HG03521 (cell line): ENCODE data around the gene PRKAR1A.
A peak's percentile ranks its signal among the peaks of the same experiment; 100 is the strongest.
"Not testable (repeated sequence)": the region's sequence is repeated elsewhere in the genome, so short reads cannot be mapped to it uniquely, and the experiment has no call there.

Experiments used
- ATAC-seq: cut with Tn5 transposase; IDR thresholded peaks from one replicate; pipeline ENCODE4 v1.9.1; 2021; ENCODE audit warnings: mild to moderate bottlenecking, moderate library complexity; ENCODE audit not compliant: unreplicated experiment

The PRKAR1A gene

DNA sequence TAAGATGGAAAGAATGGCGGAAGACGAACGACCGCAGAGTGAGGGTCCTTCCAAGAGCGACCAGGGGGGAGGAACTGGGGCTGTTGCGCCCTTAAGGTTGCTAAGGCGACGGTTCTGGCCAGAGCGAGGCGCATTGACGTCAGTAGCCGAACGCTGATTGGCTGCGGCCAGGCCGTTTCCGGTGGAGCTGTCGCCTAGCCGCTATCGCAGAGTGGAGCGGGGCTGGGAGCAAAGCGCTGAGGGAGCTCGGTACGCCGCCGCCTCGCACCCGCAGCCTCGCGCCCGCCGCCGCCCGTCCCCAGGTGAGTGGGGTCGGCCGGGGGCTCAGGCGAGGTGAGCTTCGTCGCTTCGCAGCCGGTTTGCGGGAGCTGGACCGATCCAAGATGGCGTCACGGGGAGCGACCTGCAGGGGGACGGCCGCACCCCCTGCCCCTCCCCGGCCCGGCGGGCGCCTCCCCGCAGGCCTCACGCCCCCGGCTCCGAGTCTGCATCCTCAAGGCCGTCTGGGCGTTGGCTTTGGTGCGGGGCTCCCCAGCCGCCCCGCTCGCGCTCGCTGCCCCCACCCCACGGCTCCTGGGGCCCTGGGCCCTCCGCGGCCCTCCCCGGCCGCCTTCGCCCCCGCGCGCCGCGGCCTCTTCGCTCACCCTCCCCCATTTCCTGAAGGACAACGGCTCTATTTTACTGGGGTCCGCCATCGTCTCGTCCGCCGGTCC, at the start of gene PRKAR1A:
PRKAR1A (plus strand) TSS at position 184 of the 713 bp plus-strand sequence. CDS start 2,970 bp downstream, outside the sequence.
- peak; percentile 88 for ATAC-seq

DNA sequence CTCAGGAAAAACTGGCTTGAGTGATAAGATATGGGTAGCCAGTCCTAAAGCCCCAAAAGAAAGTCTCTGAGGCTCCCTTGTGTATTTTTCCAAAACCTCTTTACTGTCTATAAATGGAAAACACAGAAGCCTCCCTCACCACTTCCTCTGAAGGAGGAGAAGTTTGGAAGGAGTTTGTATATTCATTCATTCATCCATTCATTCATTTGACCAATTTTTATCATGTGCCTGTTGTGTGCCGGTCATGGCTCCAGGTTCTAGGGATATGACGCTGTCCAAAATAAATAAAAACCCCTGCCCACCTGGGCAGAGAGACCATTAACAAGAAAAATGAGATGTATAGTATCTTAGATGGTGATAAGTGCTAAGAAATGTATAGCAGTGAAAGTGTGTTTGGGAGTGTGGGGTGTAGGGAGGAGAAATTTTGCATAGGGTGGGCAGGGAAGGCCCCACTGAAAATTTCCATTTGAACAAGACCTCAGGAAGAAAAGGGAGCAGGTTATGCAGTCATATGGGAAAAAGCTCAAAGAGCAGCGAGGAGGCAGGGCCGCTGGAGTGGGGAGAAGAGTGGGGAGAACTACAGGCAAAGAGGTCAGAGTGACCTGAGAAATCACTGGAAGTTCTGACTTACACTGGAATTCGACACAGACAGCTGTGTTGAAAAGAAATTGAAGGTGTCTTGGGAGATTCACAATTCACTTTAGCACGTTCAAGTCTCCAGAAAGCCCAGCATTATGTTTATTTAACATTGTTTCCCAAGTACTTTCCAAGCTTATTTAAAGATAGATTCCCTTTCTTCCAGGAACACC, 48.8 kb upstream of the PRKAR1A start:
- ATAC-seq = no peak

DNA sequence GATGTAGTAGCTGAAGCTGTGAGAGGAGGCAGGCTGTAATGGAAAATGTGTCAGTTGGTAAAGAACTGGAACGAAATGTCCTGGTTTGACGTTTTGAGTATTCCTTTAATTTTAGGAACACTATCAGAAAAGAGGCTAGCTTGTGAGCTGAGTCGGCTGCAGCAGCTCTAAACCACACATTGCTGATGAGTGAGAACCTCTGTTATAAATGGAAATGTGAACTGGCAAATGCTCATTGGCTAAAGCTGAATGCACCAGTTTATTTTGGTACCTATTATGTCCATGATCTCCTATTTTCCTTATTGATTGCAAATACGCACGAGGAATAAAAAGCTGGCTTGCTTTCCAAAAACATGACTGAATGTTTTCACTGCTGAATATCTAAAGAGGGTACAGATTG, 43.9 kb upstream of the PRKAR1A start:
- ATAC-seq = no peak

DNA sequence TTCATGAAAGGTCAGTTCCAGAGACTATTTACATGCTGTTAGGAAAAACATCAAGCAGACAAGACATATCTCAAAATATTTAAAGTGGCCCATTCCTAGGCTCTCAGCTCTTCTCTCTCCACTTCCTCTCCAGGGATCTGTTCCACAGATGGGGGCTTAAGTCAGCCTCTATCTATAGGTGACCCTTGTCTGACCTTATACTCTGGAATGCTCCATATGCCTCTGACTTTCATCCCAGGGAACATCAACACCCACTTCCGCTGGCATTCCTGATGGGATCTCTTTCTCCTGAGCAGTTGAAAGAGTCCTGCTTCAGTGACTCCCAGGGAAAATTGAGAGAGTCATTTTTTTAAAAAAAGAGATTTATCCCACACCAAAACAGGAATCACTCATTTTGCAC, 43.4 kb upstream of the PRKAR1A start:
- ATAC-seq = no peak

DNA sequence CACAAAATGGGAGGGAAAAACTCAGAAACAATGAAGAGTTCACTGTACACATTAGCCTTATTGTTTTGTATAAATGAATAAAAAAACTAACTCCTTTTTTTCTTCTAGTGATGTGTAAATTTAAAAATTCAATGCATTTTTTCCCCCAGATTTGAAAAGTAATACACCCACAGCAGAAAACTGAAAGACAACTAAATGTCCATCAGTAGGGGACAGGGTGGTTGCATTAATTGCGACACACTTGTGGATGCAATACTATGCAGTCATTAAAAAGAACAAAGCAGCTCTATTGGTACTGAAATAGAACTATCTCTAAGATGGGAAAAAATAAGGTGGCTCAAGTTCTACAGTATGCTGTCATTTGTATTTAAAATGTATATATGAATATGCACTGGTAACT, 41.3 kb upstream of the PRKAR1A start:
- ATAC-seq = no peak

DNA sequence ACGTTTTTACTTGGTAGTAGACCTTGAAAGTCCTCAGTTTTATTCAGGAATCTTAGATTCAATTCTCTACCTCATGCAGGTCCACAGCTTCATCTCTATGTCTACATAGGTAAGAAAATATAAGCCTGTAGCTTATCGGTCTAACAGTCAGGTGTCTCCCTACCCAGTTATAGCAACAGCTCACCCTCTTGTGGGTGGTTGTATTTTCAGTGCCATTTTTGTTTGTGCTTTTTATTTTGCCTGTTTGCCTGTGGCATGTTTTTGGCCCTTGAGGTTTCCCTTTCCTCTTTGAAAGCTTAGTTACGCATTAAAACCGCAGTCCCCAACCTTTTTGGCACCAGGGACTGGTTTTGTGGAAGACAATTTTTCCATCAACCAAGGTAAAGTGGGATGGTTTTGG, 31.3 kb upstream of the PRKAR1A start:
- ATAC-seq = no peak

DNA sequence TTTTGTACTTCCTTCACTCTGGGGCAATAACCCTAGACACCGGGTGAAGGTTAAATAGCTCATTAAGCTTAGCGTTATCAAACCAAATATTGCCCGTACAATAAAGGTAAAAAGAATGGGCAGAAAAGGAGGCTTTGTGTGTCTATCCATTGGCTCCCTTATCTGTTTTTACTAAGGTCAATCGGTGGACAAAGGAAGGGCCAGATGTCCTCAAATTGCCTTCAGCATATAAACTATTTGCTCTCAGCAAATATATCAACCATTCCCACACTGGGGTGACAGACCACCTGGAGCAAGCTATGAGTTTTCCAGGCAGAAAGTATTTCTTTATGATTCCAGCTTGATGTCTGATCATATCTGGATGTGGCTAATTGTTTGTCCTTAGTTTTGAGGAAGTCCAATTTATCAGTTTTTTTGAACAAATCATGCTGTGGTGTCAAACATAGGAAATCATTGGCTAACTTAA, 29.6 kb upstream of the PRKAR1A start:
- ATAC-seq = no peak

DNA sequence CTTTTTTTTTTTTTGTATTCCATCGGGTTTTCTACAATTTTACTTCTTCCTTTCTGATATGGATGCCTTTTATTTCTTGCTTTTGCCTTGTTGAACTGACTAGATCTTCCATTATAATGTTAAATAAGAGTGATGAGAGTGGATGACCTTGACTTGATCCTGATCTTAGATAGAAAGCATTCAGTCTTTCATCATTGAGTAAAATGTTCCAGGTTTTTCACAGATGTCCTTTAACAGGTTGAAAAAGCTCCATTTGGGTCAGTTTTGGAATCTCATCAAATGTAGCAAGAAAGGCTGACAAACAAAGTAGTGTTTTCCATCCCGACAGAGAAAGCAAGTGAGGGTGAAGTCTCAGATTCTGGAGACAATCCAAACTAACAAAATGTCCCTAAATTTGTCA, 27.8 kb upstream of the PRKAR1A start:
- no peak for ATAC-seq

DNA sequence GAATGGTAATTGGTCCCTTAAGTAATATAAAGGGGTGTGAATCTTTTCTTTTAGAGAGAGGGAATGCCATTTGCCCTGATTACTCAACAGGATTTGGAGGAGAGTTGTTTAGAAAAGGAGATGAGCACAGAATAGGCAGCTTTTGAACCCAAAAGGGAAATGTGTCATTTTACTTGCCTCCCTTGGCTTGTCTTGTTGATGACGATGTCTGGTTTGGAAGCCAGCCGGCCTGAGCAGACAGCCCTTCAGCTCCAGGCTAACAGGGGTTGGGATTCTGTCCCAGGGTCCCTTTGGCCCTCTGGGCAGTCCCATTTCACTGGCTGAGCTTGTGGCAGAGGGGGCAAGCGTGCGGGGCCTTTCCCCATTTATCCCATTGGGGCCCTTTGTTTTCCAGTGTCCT, 22.3 kb upstream of the PRKAR1A start:
- ATAC-seq = no peak

DNA sequence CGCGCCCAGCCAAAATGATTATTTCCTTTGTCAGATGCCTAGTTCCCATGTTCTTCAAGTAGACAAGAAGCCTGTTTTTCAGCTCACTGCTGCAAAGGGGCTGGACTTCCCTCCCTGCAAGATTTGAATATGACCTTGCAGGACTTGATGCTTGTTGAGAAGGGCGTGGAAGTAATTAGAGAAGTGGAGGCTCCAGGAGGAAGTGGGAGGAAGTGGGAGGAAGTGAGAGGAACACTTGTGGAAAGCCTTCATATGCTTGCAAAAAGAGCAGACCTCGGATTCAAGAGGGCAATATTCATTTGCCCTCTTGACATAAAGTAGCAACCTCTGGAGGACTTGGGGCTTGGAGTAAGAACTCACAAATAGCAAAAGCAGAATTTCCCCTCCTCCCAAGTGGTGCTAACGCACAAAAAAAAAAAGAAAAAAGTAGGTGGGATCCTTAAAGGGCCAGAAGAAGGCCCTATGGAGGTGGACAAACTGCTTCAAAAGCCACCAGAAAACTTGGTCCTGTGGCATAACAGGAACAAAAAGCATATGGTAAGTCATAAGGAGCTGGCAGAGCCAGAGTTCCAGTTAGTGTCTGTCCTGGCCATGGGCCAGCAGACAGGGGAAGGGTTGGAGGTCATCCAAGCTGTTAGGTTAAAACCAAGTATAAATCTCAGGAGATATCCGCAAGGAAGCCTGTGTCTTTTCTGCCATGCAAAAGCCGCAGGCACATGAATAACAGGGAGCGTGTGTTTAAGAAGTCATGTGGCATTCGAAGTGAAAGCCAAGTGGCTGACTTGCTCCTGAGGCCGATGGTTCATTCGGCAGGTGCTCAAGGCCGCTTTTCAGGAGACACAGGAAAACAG, 20.6 kb upstream of the PRKAR1A start:
- ATAC-seq = no peak

DNA sequence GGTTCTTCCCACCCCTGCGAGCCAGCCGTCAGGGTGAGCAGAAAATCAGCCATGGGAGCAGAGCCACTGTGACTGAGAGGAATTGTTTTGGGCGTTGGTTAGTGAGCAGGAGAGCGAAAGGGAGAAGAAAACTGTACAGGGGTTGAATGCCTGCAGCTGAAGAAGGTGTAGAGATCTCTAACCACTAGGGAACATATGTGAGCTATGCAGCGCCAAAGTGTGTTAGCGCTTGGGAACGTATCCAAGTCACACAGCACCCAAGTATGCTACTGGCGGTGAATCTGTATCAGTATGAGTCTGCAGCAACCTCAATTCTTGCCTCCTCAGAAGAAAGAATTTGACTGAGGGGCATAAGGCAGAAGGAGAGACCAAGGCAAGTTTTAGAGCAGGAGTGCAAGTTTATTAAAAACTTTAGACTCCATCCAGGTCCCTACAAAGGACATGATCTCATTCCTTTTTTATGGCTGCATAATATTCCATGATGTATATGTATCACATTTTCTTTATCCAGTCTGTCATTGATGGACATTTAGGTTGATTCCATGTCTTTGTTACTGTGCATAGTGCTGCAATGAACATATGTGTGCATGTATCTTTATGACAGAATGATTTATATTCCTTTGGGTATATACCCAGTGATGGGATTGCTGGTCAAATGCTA, 19.7 kb upstream of the PRKAR1A start:
- ATAC-seq = not testable (repeated sequence)

DNA sequence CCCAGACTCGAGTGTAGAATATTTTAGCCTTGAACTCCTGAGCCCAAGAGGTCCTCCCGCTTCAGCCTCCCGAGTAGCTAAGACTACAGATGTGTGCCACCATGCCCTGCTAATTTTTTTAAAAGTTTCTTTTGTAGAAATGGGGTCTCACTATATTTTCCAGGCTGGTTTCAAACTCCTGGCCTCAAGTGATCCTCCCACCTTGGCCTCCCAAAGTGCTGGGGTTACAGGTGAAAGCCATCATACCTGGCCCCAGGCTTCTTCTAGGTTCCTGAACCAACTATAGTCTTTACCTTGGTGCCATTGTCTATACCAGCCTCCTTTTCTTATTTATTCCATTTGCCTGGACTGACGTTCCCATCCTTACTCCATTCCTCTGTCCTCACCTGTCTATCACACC, 17.1 kb upstream of the PRKAR1A start:
- ATAC-seq = no peak

DNA sequence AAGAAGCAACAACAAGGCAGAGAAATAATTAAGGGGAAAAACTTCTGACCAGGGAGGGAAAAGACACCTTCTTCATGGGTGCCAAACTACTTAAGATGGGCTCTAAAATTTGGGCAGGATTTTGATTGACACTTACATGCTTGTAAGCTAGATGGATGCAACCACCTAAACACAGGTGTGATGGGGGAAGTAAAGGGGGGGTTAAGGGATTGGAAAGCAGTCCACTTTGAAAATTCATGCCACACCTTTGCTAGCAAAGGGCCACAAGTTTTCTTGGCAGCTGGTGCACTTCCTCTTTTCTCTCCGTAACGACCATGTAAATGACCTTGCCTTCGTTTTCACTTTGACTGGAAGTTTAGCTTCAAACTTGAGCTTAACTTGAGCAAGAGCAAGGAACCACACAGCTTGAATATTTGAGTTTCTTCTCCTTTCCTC, 14.3 kb upstream of the PRKAR1A start:
- ATAC-seq = peak; percentile 89

DNA sequence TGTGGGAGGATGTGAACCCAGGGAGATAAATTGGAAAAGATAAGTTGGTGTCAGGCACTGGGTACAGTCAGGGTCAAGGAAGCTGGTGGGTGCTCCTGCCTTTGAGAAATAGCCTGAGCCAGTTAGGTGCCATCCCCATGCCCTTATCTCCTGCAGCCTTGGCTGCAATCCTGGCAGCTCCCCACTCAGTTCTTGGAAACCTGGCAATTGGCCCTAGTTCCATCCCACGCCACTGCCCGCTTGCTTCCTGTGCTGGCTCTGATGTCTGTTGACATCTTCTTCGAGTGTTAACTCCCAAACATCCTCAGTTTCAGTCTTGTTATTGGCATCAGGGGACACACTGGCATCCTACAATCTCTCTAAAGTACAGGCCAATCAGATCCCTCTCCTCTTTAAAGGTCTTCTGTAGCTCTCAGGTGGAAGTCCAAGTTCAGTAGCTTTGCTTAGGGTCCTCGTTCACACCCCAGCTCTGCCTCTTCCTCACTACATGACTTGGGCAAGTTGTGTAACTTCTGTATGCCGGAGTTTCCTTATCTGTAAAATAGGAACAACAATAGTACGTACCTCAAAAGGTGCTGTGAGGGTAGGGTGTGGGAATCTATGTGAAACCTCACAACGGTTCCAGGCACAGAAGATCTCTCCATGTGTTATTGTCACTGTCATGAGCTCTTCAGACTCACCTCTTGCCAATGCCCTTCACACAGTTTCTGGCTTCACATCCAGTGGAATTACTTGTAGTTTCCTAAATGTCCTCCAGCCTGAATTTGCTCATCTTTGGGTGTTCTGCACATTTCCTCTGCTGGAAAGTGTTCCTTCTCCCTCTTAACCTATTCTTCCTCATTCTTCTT, 13.5 kb upstream of the PRKAR1A start:
- ATAC-seq = peak; percentile 10

DNA sequence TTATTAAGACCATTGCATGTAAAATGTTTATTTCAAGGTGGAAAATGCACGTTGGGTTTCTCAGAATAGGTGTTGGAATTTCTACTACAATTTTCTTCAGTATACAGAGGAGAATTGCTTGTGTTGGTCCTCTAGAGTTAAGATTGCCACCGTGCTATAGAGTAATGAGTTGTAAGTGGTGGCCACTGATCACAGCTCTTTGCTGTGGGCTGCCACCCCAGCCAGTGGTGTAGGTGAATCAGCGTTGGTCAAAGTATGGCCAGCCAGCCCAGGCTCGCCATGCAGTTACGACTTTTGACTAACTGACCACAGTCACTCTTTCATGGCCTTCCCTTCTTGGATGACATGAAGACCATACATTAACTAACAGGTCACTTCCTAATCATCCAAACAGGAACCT, 12.6 kb upstream of the PRKAR1A start:
- no peak for ATAC-seq

DNA sequence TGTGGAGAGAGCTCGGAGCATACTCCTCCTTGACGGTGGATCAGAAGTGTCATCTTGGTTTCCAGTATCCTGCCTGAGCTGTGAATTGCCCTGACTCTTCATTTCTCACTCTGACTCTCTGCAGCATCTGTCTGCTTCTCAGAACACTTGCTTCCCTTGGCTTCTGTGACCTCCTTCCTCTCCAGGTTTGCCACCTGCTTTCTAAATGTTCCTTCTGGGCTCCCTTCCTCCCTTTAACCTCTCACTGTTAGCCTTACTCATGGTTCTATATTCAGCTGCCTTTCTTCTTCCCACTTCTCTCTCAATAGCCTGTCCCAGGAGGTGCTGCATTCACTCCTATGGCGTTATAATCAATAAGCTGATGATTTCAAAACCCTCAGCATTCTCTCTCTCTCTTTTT, 11.2 kb upstream of the PRKAR1A start:
- ATAC-seq = no peak

DNA sequence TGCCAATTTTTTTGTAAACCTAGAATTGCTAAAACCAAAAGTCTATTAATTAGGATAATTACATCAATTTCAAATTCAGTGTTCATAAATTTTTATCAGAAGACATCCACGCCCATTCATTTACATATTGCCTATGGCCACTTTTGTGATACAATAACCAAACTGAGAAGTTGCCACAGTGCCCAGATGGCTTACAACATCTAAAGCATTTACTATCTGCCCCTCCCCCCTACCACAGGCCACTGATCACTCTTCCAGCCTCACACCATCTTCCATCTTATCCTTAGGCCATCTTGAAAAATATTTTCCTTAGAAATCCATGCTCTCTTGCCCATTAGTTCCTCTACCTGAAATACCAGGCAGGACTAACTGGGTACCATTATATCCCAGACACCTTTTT, 6.3 kb upstream of the PRKAR1A start:
- ATAC-seq = no peak

DNA sequence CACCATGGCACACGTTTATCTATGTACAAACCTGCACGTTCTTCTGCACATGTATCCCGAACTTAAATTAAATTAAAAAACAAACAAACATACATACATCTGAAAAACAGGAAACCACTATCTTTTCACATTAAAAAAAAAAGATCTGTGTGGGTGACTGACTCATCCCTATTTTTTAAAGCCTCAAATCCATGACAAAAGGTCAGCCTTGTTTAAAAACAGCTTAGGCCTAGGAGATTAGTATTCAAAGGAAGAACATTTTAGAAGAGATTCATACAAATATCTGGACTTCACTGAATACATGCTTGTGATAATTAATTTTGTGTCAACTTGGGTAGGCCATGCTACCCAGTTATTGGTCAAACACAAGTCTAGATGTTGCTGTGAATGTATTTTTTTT, 4.7 kb upstream of the PRKAR1A start:
- no peak for ATAC-seq

DNA sequence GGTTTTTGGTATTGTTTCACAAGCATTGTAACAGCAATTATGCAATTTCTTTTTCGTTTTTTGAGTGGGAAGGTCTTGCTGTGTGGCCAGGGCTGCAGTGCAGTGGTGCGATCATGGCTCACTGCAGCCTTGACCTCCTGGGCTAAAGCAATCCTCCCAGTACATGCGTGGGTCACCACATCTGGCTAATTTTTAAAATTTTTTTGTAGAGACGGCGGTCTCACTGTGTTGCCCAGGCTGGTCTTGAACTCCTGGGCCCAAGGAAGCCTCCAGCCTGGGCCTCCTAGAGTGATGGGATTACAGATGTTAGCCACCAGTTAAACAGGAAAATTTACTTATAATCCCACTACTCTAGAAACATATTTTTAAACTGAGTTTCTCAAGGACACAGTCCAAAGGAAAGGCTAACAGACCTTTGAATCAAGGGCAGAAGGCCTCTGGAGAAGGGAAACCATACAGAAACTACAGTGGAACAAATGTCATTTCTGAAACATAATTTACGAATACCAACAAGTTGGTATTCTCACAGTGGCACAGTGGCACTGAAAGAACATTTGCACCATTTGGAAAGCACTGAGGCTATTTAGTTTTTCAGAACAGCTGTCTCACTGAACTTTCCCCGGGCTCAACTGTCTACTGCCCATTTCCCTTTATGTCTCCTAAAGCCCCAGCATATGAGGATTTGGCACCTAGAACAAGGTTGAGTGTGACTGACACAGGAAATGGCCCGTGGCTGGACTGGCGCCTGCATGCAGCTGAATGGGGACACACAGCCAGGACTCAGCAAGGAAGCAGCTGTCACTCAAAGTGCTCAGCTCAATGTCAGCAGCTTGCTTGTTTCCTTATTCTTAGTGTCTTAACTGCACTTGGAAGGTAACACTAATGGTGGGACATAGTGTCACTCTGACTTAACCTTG, 2.8 kb upstream of the PRKAR1A start:
- no peak for ATAC-seq
